Endothelial cell of umbilical vein (primary cell): ENCODE measurements around the gene HIF1AN. TPM values are rescaled to one million over a fixed set of nuclear protein-coding genes. Genes with fewer than 3 reads are reported as not detected.

ENCODE experiments used
- BruUV-seq: library from RNA; stranded (reverse); fragments of 400-500 nt; replicated peaks from 2 replicates; lab custom pipeline; 2021; lab: Mats Ljungman, UMichigan
- CTCF ChIA-PET: fragments of 300-600, 350-600 bp; sonication (Branson Sonifier 250); formaldehyde crosslinking; loops from one replicate; lab custom pipeline; 2021; ENCODE audit warnings: antibody characterized with exemption, inconsistent platforms; lab: Charles Lee
- POLR2A ChIA-PET: fragments of 300-600, 350-600 bp; sonication (Branson Sonifier 250); formaldehyde crosslinking; loops from one replicate; lab custom pipeline; 2021; ENCODE audit warnings: antibody characterized with exemption, inconsistent platforms; lab: Charles Lee
- DNase-seq: peaks from one replicate; pipeline ENCODE4 v3.0.0-alpha.2; 2011; ENCODE audit warnings: low read depth, low spot score
- FAIRE-seq: peaks from 2 replicates; lab custom pipeline; 2011; peaks lifted over from hg19 to GRCh38; lab: Jason Lieb, UNC
- H2AFZ ChIP-seq: 2 replicates; pipeline ENCODE4 v1.6.0; 2012; ENCODE audit warnings: low read depth, low read length, control low read depth, inconsistent platforms
- H3K27ac ChIP-seq: 2 replicates; pipeline ENCODE4 v1.5.1; 2011; ENCODE audit warnings: low read depth, mild to moderate bottlenecking, control low read depth, low read length, moderate library complexity; ENCODE audit not compliant: insufficient read depth
- H3K27me3 ChIP-seq, 2 experiments: 2 replicates each; pipeline versions ENCODE4 v1.6.0 to v1.6.1; 2011; ENCODE audit warnings: low read length in 2 of 2, mixed read lengths in 1 of 2; ENCODE audit not compliant: control insufficient read depth in 2 of 2, insufficient read depth in 2 of 2
- H3K36me3 ChIP-seq, 2 experiments: 2 replicates in 1 of 2; 3 replicates in 1 of 2; pipeline ENCODE4 v1.5.1; 2011; ENCODE audit warnings: low read length in 2 of 2, mild to moderate bottlenecking in 1 of 2, moderate library complexity in 1 of 2; ENCODE audit not compliant: control insufficient read depth in 2 of 2, insufficient read depth in 2 of 2; ENCODE audit errors: extremely low read depth in 1 of 2
- H3K4me1 ChIP-seq: 3 replicates; pipeline ENCODE4 v1.5.1; 2011; ENCODE audit warnings: mild to moderate bottlenecking, low read length; ENCODE audit not compliant: control insufficient read depth, insufficient read depth; ENCODE audit errors: extremely low read depth
- H3K4me2 ChIP-seq: 2 replicates; pipeline ENCODE4 v1.6.1; 2011; ENCODE audit warnings: low read length, control low read depth, mixed read lengths; ENCODE audit not compliant: insufficient read depth
- H3K4me3 ChIP-seq, 3 experiments: fragments of 200-600 bp in 1 of 3; sonication (generic), shearing (Covaris generic) in 1 of 3; replicated peaks in 1 of 3; 2 replicates each; pipeline ENCODE4 v1.5.1; 2011 to 2016; ENCODE audit warnings: control low read depth in 3 of 3, low read length in 3 of 3, mild to moderate bottlenecking in 2 of 3, inconsistent platforms in 1 of 3, low read depth in 1 of 3, moderate library complexity in 1 of 3; ENCODE audit not compliant: insufficient read depth in 1 of 3
- H3K79me2 ChIP-seq: 2 replicates; pipeline ENCODE4 v1.6.0; 2012; ENCODE audit warnings: low read length, inconsistent platforms; ENCODE audit not compliant: control insufficient read depth, insufficient read depth
- H3K9ac ChIP-seq: replicated peaks from 2 replicates; pipeline ENCODE3; 2011; ENCODE audit warnings: low read length, control low read depth; ENCODE audit not compliant: insufficient read depth; ENCODE audit errors: extremely low read depth
- H3K9me1 ChIP-seq: replicated peaks from 3 replicates; pipeline ENCODE4 v1.6.0; 2011; ENCODE audit warnings: mild to moderate bottlenecking, low read length; ENCODE audit not compliant: control insufficient read depth, insufficient read depth; ENCODE audit errors: extremely low read depth
- H3K9me3 ChIP-seq: replicated peaks from 2 replicates; pipeline ENCODE4 v1.5.1; 2012; ENCODE audit warnings: low read length, inconsistent platforms; ENCODE audit not compliant: control insufficient read depth, insufficient read depth
- H4K20me1 ChIP-seq: replicated peaks from 2 replicates; pipeline ENCODE3; 2011; ENCODE audit warnings: mild to moderate bottlenecking, low read length; ENCODE audit not compliant: control insufficient read depth, insufficient read depth; ENCODE audit errors: extremely low read depth
- CTCF ChIP-seq, 2 donors: IDR thresholded peaks; 1 replicate in 1 of 2; 2 replicates in 1 of 2; pipeline ENCODE4 v1.5.1; 2011; ENCODE audit warnings: low read length in 2 of 2, mild to moderate bottlenecking in 2 of 2, moderate library complexity in 2 of 2, control low read depth in 1 of 2, inconsistent platforms in 1 of 2, low read depth in 1 of 2; ENCODE audit not compliant: insufficient read depth in 1 of 2; ENCODE audit errors: extremely low read depth in 1 of 2
- EZH2 ChIP-seq: IDR thresholded peaks from 2 replicates; pipeline ENCODE4 v1.6.1; 2012; ENCODE audit warnings: borderline replicate concordance, low read depth, mild to moderate bottlenecking, moderate library complexity, low read length, inconsistent platforms; ENCODE audit not compliant: severe bottlenecking
- FOS ChIP-seq: IDR thresholded peaks from 2 replicates; pipeline ENCODE4 v1.6.1; 2011; ENCODE audit warnings: mild to moderate bottlenecking, low read length, moderate library complexity, borderline replicate concordance; ENCODE audit not compliant: insufficient read depth
- GATA2 ChIP-seq: IDR thresholded peaks from 2 replicates; pipeline ENCODE4 v1.7.0; 2011; ENCODE audit warnings: low read depth, mild to moderate bottlenecking, moderate library complexity, mixed read lengths, low read length; ENCODE audit not compliant: insufficient read length, insufficient read depth
- JUN ChIP-seq: IDR thresholded peaks from 2 replicates; pipeline ENCODE4 v1.6.1; 2011; ENCODE audit warnings: borderline replicate concordance, low read depth; ENCODE audit not compliant: insufficient read length, insufficient read depth
- MAX ChIP-seq: IDR thresholded peaks from 2 replicates; pipeline ENCODE4 v1.6.1; 2011; ENCODE audit not compliant: insufficient read depth, insufficient read length
- MYC ChIP-seq: IDR thresholded peaks from one replicate; pipeline ENCODE4 v1.6.1; 2011; ENCODE audit warnings: mild to moderate bottlenecking, low read depth, low read length
- POLR2A ChIP-seq: IDR thresholded peaks from 2 replicates; pipeline ENCODE4 v1.6.1; 2012; ENCODE audit warnings: low read depth, mild to moderate bottlenecking, control low read depth, low read length
- POLR2AphosphoS5 ChIP-seq: IDR thresholded peaks from 2 replicates; pipeline ENCODE4 v1.6.1; 2012; ENCODE audit warnings: low read depth, mild to moderate bottlenecking, control low read depth, low read length, moderate library complexity; ENCODE audit not compliant: insufficient read depth
- dilution Hi-C: fragments of 300-500 bp; cut with MboI; formaldehyde crosslinking; loops from one replicate; pipeline ENCODE4 v1.15.0; 2019; ENCODE audit warnings: low sequenced_read_pairs; ENCODE audit not compliant: extremely low pct_ligation_motif_present
- intact Hi-C: fragments of 100-400 bp; cut with micrococcal nuclease; formaldehyde crosslinking; loops from one replicate; pipeline ENCODE4 v1.10.0; 2022
- polyA plus RNA-seq, 4 experiments: library from polyadenylated mRNA; depleted of rRNA in 3 of 4; stranded (reverse) in 3 of 4; unstranded in 1 of 4; fragments of >200 nt; gene quantifications; 2 replicates each; pipeline versions ENCODE4 v1.2.1 to v1.2.3, GENCODE V29; 2011 to 2012; ENCODE audit warnings: missing spikeins in 1 of 4
- total RNA-seq: library from RNA; stranded (reverse); gene quantifications from 2 replicates; pipeline ENCODE4 v1.2.3, GENCODE V29; 2021

Gene HIF1AN
- total and polyA plus RNA-seq, 2 donors (not counting 3 experiments of a cell fraction or from before 2014, with no cell fraction given) = 7.3 to 34.0 TPM

- Histone ChIP-seq H3K9me1 (no peaks in the 10 kb centered on the region), H3K27me3 (peaks cover 63 to 65% of the 10 kb centered on the region in 2 experiments), H3K9me3 (no peaks in the 10 kb centered on the region), H3K4me2 (no peak overlapping the region), H3K4me1 (no peaks in the 10 kb centered on the region), H2AFZ (no peak overlapping the region), H4K20me1 (no peaks in the 10 kb centered on the region), H3K4me3 (no peak overlapping the region), H3K36me3 (no peaks in the 10 kb centered on the region), H3K27ac (no peak overlapping the region), H3K9ac (no peak overlapping the region), H3K79me2 (no peaks in the 10 kb centered on the region)
- intact Hi-C loops (no loop called here), dilution Hi-C loops (no loop called here)
- CTCF ChIA-PET = interaction anchor here (1.0 to 1.1 kb wide), 2 partner anchors 69 to 175 kb away, joined by 3 read pairs; no protein-coding TSS in a partner anchor
- DNase-seq = no peak
- no TSS peak for BruUV-seq
- POLR2A ChIA-PET = no interaction called here
- no peak for FAIRE-seq
- TF ChIP-seq JUN = no peak
- TF ChIP-seq GATA2 = no peak
- no peak for TF ChIP-seq FOS
- no peak for TF ChIP-seq POLR2AphosphoS5
- no peak for TF ChIP-seq POLR2A
- TF ChIP-seq MYC = no peak
- TF ChIP-seq CTCF (IDR thresholded peaks at IDR 0.05; ENCODE audit: extremely low read depth in 1 of 2, insufficient read depth in 1 of 2, low read depth in 1 of 2, low read length in 2 of 2) = no peak
- TF ChIP-seq EZH2 = no peak
- TF ChIP-seq MAX = no peak
These were observed 32.1 kb downstream of the HIF1AN start for GRCh38 chr10:100567826-100568225.
